RCC 7860 (cell line): ENCODE measurements around the gene SH2B3.
"Not testable (repeated sequence)": the region's sequence is repeated elsewhere in the genome, so short reads cannot be mapped to it uniquely, and the experiment has no call there.

ENCODE experiments used
- DNase-seq: peaks from one replicate; pipeline ENCODE4 v3.0.0-alpha.2; 2015; ENCODE audit warnings: low spot score
- FAIRE-seq: peaks from 2 replicates; lab custom pipeline; 2012; peaks lifted over from hg19 to GRCh38; lab: Jason Lieb, UNC

The SH2B3 gene

GRCh38 chr12:111454716-111455447 lies 49.2 kb downstream of the SH2B3 start:
- DNase-seq, result no peak
- FAIRE-seq, result no peak

- FAIRE-seq, result no peak
- DNase-seq, result no peak
These were observed 50.0 kb downstream of the SH2B3 start for GRCh38 chr12:111455448-111456320.

- DNase-seq, result no peak
- FAIRE-seq, result no peak
These were observed 51.3 kb downstream of the SH2B3 start for GRCh38 chr12:111457071-111457470.

- FAIRE-seq (no peak), DNase-seq (no peak)
These were observed 51.9 kb downstream of the SH2B3 start for GRCh38 chr12:111457577-111457976.

- no peak for DNase-seq
- FAIRE-seq, result no peak
These were observed 52.9 kb downstream of the SH2B3 start for GRCh38 chr12:111458546-111459172.

GRCh38 chr12:111460111-111460510 lies 54.4 kb downstream of the SH2B3 start:
- not testable (repeated sequence) for FAIRE-seq, DNase-seq

- peak; percentile 39 for DNase-seq
- FAIRE-seq, result peak; percentile 89
These were observed 56.6 kb downstream of the SH2B3 start for GRCh38 chr12:111462210-111462769.

- DNase-seq (no peak), FAIRE-seq (no peak)
These were observed 61.6 kb downstream of the SH2B3 start for GRCh38 chr12:111467092-111467856.

- no peak for DNase-seq
- no peak for FAIRE-seq
These were observed 62.1 kb downstream of the SH2B3 start for GRCh38 chr12:111467857-111468241.

- DNase-seq, result no peak
- no peak for FAIRE-seq
These were observed 63.7 kb downstream of the SH2B3 start for GRCh38 chr12:111469401-111469800.

GRCh38 chr12:111471236-111471635 lies 65.5 kb downstream of the SH2B3 start:
- DNase-seq, result no peak
- FAIRE-seq, result no peak

GRCh38 chr12:111482462-111482861 lies 76.7 kb downstream of the SH2B3 start:
- DNase-seq, result no peak
- FAIRE-seq, result no peak

- no peak for FAIRE-seq
- DNase-seq, result no peak
These were observed 82.5 kb downstream of the SH2B3 start for GRCh38 chr12:111488271-111488670.

- DNase-seq, result no peak
- FAIRE-seq, result no peak
These were observed 83.1 kb downstream of the SH2B3 start for GRCh38 chr12:111488798-111489197.

GRCh38 chr12:111492979-111493378 lies 87.3 kb downstream of the SH2B3 start:
- not testable (repeated sequence) for FAIRE-seq
- DNase-seq, result peak; percentile 15

- FAIRE-seq (no peak), DNase-seq (no peak)
These were observed 89.0 kb downstream of the SH2B3 start for GRCh38 chr12:111494676-111495075.
